HepG2 (cell line): ENCODE results near the gene KCND2. TPM values are rescaled to one million over a fixed set of nuclear protein-coding genes. Genes with fewer than 3 reads are reported as not detected.

Source experiments
- ATAC-seq: fragments of 200-7000 bp; cut with Tn5 transposase; 3 replicates; pipeline ENCODE4 v1.9.1; 2020; ENCODE audit warnings: mild to moderate bottlenecking, moderate library complexity
- BruUV-seq: library from RNA; stranded (reverse); fragments of 400-500 nt; replicated peaks from 2 replicates; lab custom pipeline; 2021; lab: Mats Ljungman, UMichigan
- CTCF ChIA-PET: fragments of 300-600 bp; formaldehyde crosslinking; extraction: SDS; loops from one replicate; lab custom pipeline; 2021; ENCODE audit warnings: low total read pairs, inconsistent platforms, low intra/inter-chr PET ratio; lab: Yijun Ruan, JAX
- POLR2A ChIA-PET: fragments of 350-600 bp; sonication (Branson Sonifier 250); formaldehyde crosslinking; loops from one replicate; lab custom pipeline; 2020; ENCODE audit warnings: antibody characterized with exemption, inconsistent platforms; lab: Yijun Ruan, JAX
- DNase-seq: peaks from one replicate; pipeline ENCODE4 v3.0.0-alpha.2; 2015; ENCODE audit warnings: low spot score
- FAIRE-seq: peaks from 3 replicates; lab custom pipeline; 2011; peaks lifted over from hg19 to GRCh38; lab: Jason Lieb, UNC
- H2AFZ ChIP-seq: one replicate; pipeline ENCODE4 v1.6.1; 2011; ENCODE audit warnings: low read length, inconsistent platforms
- H3K27ac ChIP-seq: fragments of 300-600 bp; 3 replicates; pipeline ENCODE4 v1.8.0; 2011; ENCODE audit warnings: mixed run types, mild to moderate bottlenecking, mixed read lengths, low read length, inconsistent platforms; ENCODE audit not compliant: insufficient read depth; ENCODE audit errors: extremely low read length
- H3K27me3 ChIP-seq, 2 experiments: fragments of 200-600 bp in 1 of 2; 2 replicates in 1 of 2; 3 replicates in 1 of 2; pipeline versions ENCODE4 v1.6.0 to v1.8.0; 2011; ENCODE audit warnings: low read length in 2 of 2, mild to moderate bottlenecking in 2 of 2, moderate library complexity in 2 of 2, inconsistent platforms in 1 of 2; ENCODE audit not compliant: insufficient read depth in 2 of 2, control insufficient read depth in 1 of 2
- H3K36me3 ChIP-seq, 2 experiments: fragments of 200-600 bp in 1 of 2; replicated peaks in 1 of 2; 2 replicates in 1 of 2; 3 replicates in 1 of 2; pipeline versions ENCODE4 v1.5.1 to v1.8.0; 2011; ENCODE audit warnings: low read length in 2 of 2, inconsistent platforms in 1 of 2; ENCODE audit not compliant: insufficient read depth in 2 of 2, control insufficient read depth in 1 of 2
- H3K4me1 ChIP-seq: 2 replicates; pipeline ENCODE4 v1.5.1; 2012; ENCODE audit warnings: low read length, inconsistent platforms; ENCODE audit not compliant: insufficient read depth
- H3K4me2 ChIP-seq: 2 replicates; pipeline ENCODE4 v1.6.0; 2011; ENCODE audit warnings: low read depth, low read length, inconsistent platforms
- H3K4me3 ChIP-seq, 3 experiments: fragments of 200-600 bp in 1 of 3; sonication (generic), shearing (Covaris generic) in 1 of 3; replicated peaks in 1 of 3; 2 replicates each; pipeline ENCODE4 v1.5.1; 2011 to 2016; ENCODE audit warnings: low read length in 3 of 3, inconsistent platforms in 2 of 3, low read depth in 2 of 3, mild to moderate bottlenecking in 2 of 3, control low read depth in 1 of 3, mixed read lengths in 1 of 3; ENCODE audit not compliant: insufficient read depth in 1 of 3
- H3K79me2 ChIP-seq: one replicate; pipeline ENCODE4 v1.6.1; 2011; ENCODE audit warnings: low read length, inconsistent platforms; ENCODE audit not compliant: insufficient read depth
- H3K9ac ChIP-seq: 2 replicates; pipeline ENCODE4 v1.6.0; 2011; ENCODE audit warnings: mild to moderate bottlenecking, low read depth, low read length, inconsistent platforms; ENCODE audit not compliant: insufficient read depth
- H3K9me3 ChIP-seq: 2 replicates; pipeline ENCODE4 v1.5.1; 2012; ENCODE audit warnings: mild to moderate bottlenecking, low read length
- H4K20me1 ChIP-seq: 2 replicates; pipeline ENCODE4 v1.6.0; 2011; ENCODE audit warnings: inconsistent platforms, mild to moderate bottlenecking, low read length, moderate library complexity; ENCODE audit not compliant: insufficient read depth
- ATF7-NPFF ChIP-seq: sonication (generic); formaldehyde crosslinking; IDR thresholded peaks from 2 replicates; pipeline ENCODE4 v1.8.1; 2023; ENCODE audit warnings: mild to moderate bottlenecking, low read depth, missing genetic modification reagents, moderate library complexity
- CHD2 ChIP-seq: IDR thresholded peaks from 2 replicates; pipeline ENCODE4 v1.6.1; 2011; ENCODE audit warnings: low read depth, low read length, improper control_type of control experiment
- EZH2 ChIP-seq: conservative IDR thresholded peaks from 2 replicates; pipeline ENCODE4 v1.6.1; 2012; ENCODE audit warnings: mild to moderate bottlenecking, low read depth, low read length, moderate library complexity
- KAT2B ChIP-seq: fragments of 150-350 bp; IDR thresholded peaks from 2 replicates; pipeline ENCODE4 v1.6.1; 2014; ENCODE audit warnings: low read depth, low read length, borderline replicate concordance
- LBX2 ChIP-seq: sonication (generic); formaldehyde crosslinking; IDR thresholded peaks from 2 replicates; pipeline ENCODE4 v1.5.0; 2020; ENCODE audit warnings: missing genetic modification reagents, mild to moderate bottlenecking, borderline replicate concordance
- MBD4 ChIP-seq: IDR thresholded peaks from 2 replicates; pipeline ENCODE4 v1.6.1; 2012; ENCODE audit warnings: low read length, inconsistent platforms, borderline replicate concordance
- NFE2 ChIP-seq: sonication (generic); formaldehyde crosslinking; IDR thresholded peaks from 2 replicates; pipeline ENCODE4 v1.4.0; 2020; ENCODE audit warnings: missing genetic modification reagents
- PITX1 ChIP-seq: sonication (generic); formaldehyde crosslinking; IDR thresholded peaks from 2 replicates; pipeline ENCODE4 v1.5.1; 2020; ENCODE audit warnings: mild to moderate bottlenecking, missing genetic modification reagents
- SPEN ChIP-seq: sonication (generic); formaldehyde crosslinking; IDR thresholded peaks from 2 replicates; pipeline ENCODE4 v1.5.1; 2020; ENCODE audit warnings: low read depth, mild to moderate bottlenecking, missing genetic modification reagents
- ZFP90 ChIP-seq: sonication (generic); formaldehyde crosslinking; IDR thresholded peaks from 2 replicates; pipeline ENCODE4 v1.8.0; 2022; ENCODE audit warnings: missing genetic modification reagents, mild to moderate bottlenecking, inconsistent platforms, borderline replicate concordance
- ZNF276 ChIP-seq: sonication (generic); formaldehyde crosslinking; IDR thresholded peaks from 2 replicates; pipeline ENCODE4 v1.4.0; 2020; ENCODE audit warnings: mild to moderate bottlenecking, low read depth, missing genetic modification reagents
- ZNF362 ChIP-seq: sonication (generic); formaldehyde crosslinking; IDR thresholded peaks from 2 replicates; pipeline ENCODE4 v1.4.0; 2020; ENCODE audit warnings: missing genetic modification reagents, mild to moderate bottlenecking, borderline replicate concordance
- ZNF737 ChIP-seq: sonication (generic); formaldehyde crosslinking; IDR thresholded peaks from 2 replicates; pipeline ENCODE4 v1.5.0; 2020; ENCODE audit warnings: missing genetic modification reagents, mild to moderate bottlenecking, borderline replicate concordance
- ZNF816 ChIP-seq: sonication (generic); formaldehyde crosslinking; IDR thresholded peaks from 2 replicates; pipeline ENCODE4 v1.8.0; 2022; ENCODE audit warnings: missing genetic modification reagents, mild to moderate bottlenecking, borderline replicate concordance
- ZXDC ChIP-seq: sonication (generic); formaldehyde crosslinking; IDR thresholded peaks from 2 replicates; pipeline ENCODE4 v1.5.0; 2020; ENCODE audit warnings: mild to moderate bottlenecking, missing genetic modification reagents
- WGBS: methylation state at CpG from one replicate; pipeline ENCODE4 v1.1.6; 2017; ENCODE audit warnings: low lambda C conversion rate; 5-methylcytosine and 5-hydroxymethylcytosine counted together
- in situ Hi-C: cut with HindIII; loops from 2 replicates; pipeline ENCODE4 v1.10.0; 2017; ENCODE audit warnings: low pct_unique_long_range_greater_than_20kb; ENCODE audit not compliant: extremely low pct_ligation_motif_present
- intact Hi-C: fragments of 100-400 bp; cut with micrococcal nuclease; formaldehyde crosslinking; loops from one replicate; pipeline ENCODE4 v1.10.0; 2022; ENCODE audit not compliant: unreplicated experiment
- polyA plus RNA-seq, 8 experiments: library from polyadenylated mRNA; depleted of rRNA in 3 of 8; stranded (reverse) in 7 of 8; unstranded in 1 of 8; fragments of >200 nt; fragmentation: Illumina TruSeq in 4 of 8; extraction: Trizol in 4 of 8; gene quantifications; 2 replicates each; pipeline versions ENCODE4 v1.2.1 to v1.2.3, GENCODE V29; 2011 to 2016; ENCODE audit warnings: low read depth in 4 of 8, missing spikeins in 1 of 8, mixed read lengths in 1 of 8; ENCODE audit not compliant: insufficient read depth in 1 of 8
- total RNA-seq, 5 experiments: library from RNA; depleted of rRNA; stranded (reverse); fragments of >200 nt; fragmentation: Illumina TruSeq; extraction: Trizol; gene quantifications; 2 replicates each; pipeline ENCODE4 v1.2.3, GENCODE V29; 2016; ENCODE audit warnings: low read depth in 1 of 5

The KCND2 gene
- total and polyA plus RNA-seq, 2 of the 13 experiments (the other 11 are each of a cell fraction or from before 2014, with no cell fraction given) = not detected

- no peaks in the 10 kb centered on the region for H3K79me2 ChIP-seq
- no peaks in the 10 kb centered on the region for H3K4me1 ChIP-seq
- DNase-seq (no peak), FAIRE-seq (no peak), ATAC-seq (no peak)
- H4K20me1 ChIP-seq = no peaks in the 10 kb centered on the region
- H3K4me3 ChIP-seq = no peak overlapping the region
- BruUV-seq = no TSS peak
- no peak overlapping the region for H3K27ac ChIP-seq
- POLR2A ChIA-PET = no interaction called here
- in situ Hi-C loops (no loop called here), intact Hi-C loops (no loop called here)
- no peak overlapping the region for H2AFZ ChIP-seq
- H3K9me3 ChIP-seq = no peaks in the 10 kb centered on the region
- WGBS = 0% methylated on average over 1 of the region's 1 CpG
- no peaks in the 10 kb centered on the region for H3K36me3 ChIP-seq
- no peaks in the 10 kb centered on the region for H3K27me3 ChIP-seq
- H3K4me2 ChIP-seq = no peak overlapping the region
- H3K9ac ChIP-seq = no peak overlapping the region
- TF ChIP-seq ZXDC (CRISPR knock-in tag) (no peak), NFE2 (CRISPR knock-in tag) (no peak), EZH2 (no peak), ZFP90 (CRISPR knock-in tag) (no peak), ZNF816 (CRISPR knock-in tag) (no peak), ZNF362 (CRISPR knock-in tag) (no peak), CHD2 (no peak), PITX1 (CRISPR knock-in tag) (no peak), ZNF737 (CRISPR knock-in tag) (no peak), MBD4 (no peak), ATF7-NPFF (no peak), SPEN (CRISPR knock-in tag) (no peak), LBX2 (CRISPR knock-in tag) (no peak), ZNF276 (no peak), KAT2B (no peak)
- CTCF ChIA-PET = no interaction called here
Measured at GRCh38 chr7:120226188-120226587, 46.8 kb upstream of the KCND2 start.
